Renal pelvis (tissue), 4 donors: ENCODE measurements around the gene MRPL41. TPM values are rescaled to one million over a fixed set of nuclear protein-coding genes. Genes with fewer than 3 reads are reported as not detected.
"Not testable (repeated sequence)": the region's sequence is repeated elsewhere in the genome, so short reads cannot be mapped to it uniquely, and the experiment has no call there.

Experiments used
- DNase-seq: peaks from one replicate; pipeline ENCODE4 v3.0.0-alpha.2; 2013
- polyA plus RNA-seq, 3 donors: library from polyadenylated mRNA; unstranded; fragments of 120-200 nt; gene quantifications; one replicate each; pipeline ENCODE4 v1.2.1, GENCODE V29; 2013; ENCODE audit not compliant: insufficient read length in 3 of 3

The MRPL41 gene
- polyA plus RNA-seq, 3 donors, result 20.0 to 28.7 (median 28.5) TPM

GRCh38 chr9:137518661-137519459 is 32.8 kb upstream of the MRPL41 start:
- DNase-seq, result not testable (repeated sequence)

GRCh38 chr9:137519553-137519952 is 32.1 kb upstream of the MRPL41 start:
- no peak for DNase-seq

DNA sequence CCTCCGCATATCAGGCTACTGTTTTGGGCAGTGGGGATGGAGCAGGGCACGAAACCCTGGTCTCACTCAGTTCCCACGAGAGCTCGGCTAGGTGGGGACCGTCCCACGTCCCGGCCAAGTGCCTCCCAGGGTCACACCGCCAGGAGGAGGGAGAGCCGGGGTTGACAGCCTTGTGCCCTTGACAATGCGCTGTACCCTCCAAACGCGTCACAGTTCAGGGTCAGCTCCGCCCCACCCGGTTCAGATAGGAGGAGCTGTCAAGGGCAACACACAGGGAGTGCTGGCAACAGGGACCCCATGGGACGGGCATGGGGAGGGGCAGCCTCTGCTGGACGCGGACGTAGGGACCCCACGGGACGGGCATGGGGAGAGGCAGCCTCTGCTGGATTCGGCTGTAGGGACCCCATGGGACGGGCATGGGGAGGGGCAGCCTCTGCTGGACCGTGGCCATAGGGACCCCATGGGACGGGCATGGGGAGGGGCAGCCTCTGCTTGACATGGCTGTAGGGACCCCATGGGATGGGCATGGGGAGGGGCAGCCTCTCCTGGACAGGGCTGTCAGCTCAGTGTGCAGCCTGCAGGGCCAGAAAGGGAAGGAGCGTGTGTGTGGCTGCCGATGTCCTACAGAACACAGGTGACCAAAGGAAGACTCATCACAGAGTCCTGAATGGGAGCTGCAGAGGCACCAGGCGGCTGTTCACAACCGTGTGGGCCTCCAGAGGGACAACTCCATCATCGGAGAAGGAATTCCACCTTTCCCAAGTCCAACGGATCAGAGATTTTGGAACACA is 30.9 kb upstream of the MRPL41 start:
- no peak for DNase-seq

DNA sequence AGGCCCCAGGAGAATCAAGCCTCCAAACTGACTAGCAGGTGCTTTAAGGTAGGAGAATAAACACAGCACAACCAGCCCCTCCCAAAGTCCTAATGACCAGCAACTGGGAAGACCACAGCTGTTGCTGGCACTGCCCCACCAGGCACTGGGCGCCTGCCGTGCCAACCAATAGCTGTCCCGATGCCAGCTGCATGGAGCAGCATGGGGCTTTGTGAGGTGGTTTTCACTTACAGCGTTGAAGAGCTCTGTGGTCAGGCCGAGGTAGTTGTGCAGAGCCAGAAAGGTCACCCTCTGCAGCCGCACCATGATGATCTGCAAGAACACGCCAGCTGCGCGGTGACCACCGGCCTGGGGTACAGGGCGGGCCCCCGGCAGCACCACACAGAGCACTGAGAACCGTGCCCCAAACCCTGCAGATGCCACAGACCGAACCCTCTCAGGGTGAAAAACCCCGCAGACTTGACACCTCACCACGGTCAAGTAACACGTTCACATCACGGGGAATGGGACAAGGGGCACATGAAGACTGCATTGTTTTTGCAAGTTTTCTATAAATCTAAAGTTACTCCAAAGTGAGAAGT is 30.2 kb upstream of the MRPL41 start:
- DNase-seq, result no peak

DNA sequence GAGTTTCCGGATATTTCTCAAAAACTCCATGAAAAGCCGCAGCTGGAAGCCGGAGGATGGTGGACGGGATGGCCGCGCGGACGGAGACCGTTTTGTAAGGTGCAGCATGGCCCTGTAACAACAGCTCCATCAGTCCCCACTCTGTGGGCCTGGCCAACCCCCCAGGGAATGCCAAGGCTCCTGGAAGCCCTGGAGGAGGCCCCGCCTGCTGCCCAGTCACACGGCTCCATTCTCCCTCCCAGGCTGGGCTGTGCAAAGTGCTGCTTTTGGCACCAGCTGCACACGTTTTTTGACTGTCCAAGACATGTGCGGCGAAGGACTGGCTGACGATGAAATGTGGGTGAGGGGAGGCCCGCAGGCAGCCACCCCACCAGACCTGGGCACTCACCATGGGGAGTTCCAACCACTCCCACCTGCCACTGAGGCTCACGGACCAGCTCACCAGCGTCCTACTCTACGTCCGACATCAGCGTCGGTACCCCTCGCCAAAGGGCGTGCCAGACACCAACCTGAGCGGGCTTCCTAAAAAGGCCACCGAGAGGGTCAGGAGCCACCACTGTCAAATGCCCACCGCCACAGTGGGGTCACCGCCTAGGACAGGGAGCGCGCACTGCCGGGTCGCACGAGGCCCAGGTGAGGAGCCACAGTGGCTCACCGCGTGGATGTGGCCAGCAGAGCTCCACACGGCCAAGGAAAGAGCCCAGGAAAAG is 28.8 kb upstream of the MRPL41 start:
- DNase-seq, result no peak

- DNase-seq, result no peak
Measured at GRCh38 chr9:137524161-137524980, 27.3 kb upstream of the MRPL41 start.

- DNase-seq, result no peak
Measured at GRCh38 chr9:137524981-137525317, 26.7 kb upstream of the MRPL41 start.

DNA sequence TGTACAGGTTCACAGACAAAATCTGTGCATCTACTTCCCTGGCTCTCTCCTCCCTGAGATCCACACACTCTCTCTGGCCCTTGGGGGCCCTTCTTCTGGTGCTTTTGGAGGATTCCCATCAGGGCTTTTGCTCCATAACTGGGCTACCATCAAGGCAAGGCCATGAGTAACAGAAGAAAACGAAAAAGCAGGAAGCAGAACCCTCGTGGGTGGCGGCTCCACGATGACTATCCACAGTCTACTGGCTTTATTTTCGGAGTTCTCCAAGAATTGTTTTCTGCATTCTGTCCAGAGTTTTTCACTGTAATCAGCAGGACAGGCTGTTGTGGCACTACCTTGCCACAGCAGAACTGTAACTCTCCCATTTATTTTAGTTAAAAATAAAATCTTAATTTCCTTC is 21.3 kb upstream of the MRPL41 start:
- DNase-seq, result no peak

DNA sequence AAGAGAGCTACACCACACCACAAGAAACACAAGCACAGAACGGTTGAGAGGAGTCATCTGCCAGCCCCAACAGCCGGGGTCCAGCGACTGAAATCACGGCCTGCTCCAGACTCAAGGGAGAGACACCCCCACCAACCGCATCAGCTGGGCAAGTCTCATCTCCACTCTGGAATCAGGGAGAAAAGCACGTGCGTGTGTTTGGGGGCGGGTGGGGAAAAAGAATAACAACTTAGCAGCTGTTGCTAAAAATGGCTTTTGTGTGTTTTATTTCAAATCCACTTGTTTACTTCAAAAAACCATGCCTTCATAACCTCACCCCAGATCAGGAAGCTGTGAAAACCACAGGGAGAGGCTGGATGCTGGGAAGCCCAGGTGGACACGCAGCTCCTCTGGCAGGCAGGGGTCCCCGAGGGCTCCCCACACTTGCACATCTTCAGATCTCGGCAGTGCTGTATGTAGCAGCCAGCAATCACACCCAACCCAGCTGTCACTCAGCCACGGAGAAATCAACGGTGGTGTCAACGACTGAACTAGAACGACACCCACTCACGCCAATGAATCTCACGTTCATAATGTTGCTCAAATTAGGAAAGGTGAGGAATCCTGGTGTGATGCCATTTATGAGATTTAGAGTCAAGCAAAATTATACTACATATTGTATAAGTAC is 20.4 kb upstream of the MRPL41 start:
- DNase-seq, result no peak

- DNase-seq, result not testable (repeated sequence)
Measured at GRCh38 chr9:137532891-137533468, 18.7 kb upstream of the MRPL41 start.

- DNase-seq, result peak; percentile 69
Measured at GRCh38 chr9:137534256-137535119, 17.2 kb upstream of the MRPL41 start.

GRCh38 chr9:137535120-137535428 is 16.6 kb upstream of the MRPL41 start:
- no peak for DNase-seq

GRCh38 chr9:137536594-137537131 is 15.0 kb upstream of the MRPL41 start:
- DNase-seq, result not testable (repeated sequence)

DNA sequence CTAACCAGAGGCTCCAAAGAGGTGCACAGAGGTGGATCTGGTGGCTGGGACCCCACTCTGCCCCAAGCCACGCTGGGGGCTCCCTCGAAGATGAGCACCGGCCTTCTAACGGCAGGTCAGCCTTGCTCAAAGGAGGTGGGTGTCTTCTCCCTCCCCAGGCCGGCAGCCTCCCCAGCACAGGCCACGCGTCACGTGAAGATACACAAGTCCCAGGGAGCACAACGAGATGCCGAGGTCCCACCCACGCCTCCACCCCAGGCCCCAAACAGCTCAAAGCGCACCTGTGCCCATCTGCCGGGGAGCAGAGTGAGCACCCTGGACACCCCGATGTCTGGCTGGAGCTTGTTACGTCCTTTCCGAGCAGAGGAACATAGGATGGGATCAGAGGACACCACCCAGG is 13.6 kb upstream of the MRPL41 start:
- no peak for DNase-seq

DNA sequence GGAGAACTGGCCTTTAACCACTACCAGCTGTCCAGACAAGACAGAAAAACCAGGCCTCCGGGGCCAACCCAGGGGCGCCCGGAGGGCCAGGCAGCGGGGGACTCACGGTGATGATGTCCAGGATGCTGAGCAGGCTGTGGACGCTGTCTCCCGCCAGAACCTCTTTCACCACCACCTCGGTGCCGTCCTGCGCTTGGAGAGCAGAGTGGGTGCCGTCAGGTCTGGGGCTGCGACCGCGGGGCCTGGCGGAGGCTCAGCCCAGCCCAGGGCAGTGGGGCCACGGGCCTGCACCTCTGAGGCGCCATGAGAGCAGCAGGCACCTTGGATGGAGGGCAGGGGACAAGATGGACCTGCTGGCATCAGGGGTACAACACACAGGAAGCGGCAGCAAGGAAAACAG is 11.1 kb upstream of the MRPL41 start:
- no peak for DNase-seq

GRCh38 chr9:137542486-137542885 is 9.2 kb upstream of the MRPL41 start:
- no peak for DNase-seq

DNA sequence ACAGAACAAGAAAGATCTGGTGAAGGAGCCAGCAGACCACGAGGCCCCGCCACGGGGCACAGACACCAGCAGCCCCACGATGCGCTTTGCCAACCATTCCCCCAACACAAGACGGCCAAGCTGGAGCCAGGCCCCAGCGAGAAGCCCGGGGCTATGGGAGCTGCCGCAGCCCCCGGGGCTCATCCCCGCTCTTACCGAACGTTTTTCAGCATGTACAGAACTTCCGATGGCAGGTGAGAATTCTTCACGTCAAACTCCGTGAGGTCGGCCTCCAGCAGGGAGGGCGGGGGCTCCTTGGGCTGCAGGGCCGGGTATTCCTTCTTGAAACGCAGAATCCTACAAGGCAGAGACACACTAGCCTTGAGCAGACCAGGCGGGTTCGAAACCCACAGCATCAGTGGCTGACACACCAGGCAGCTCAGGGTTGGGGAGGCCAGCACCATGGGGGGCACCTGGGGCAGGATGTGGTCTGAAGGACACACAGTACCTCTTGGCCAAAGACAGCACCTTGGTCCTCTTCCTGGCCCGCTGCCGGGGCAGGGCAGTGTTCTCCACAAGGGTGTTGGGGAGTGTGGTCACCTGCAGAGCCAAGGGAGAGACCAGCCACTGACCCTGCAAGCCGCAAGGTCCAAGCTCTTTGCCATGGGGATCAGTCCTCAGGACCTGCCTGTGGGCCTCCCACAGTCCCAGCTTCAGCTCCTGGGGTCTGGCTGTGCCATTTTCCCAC is 8.3 kb upstream of the MRPL41 start:
- DNase-seq, result no peak

- DNase-seq, result no peak
Measured at GRCh38 chr9:137544176-137544760, 7.4 kb upstream of the MRPL41 start.
